ENCODE results near the gene CDC42BPA.

The CDC42BPA gene

DNA sequence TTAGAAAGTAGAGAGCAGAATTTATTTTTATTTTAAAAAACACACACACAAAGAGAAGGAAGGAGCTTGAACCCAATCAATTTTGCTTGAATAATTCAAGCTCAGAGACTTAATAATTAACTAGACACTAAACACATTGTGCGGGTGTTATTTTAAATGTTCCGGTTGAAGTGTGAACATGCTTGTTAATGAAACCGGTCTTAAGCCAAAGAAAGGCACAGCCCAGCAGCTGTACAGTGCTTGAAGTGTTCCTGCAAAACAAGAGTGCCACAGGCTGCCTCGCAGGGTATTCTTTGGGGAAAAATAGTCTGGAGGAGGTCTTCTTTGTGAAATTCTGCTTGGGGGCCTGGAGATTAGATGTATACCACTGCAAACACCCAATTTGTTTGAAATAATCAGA, 2.2 kb upstream of the CDC42BPA start:
- Histone ChIP-seq H3K4me1 (ENCODE audit: control insufficient read depth in 5 of 5, insufficient read depth in 5 of 5, low read length in 5 of 5) (peaks cover 0 to 24% (median 23%) of the 10 kb centered on the region in 5 donors), H3K36me3 (ENCODE audit: control insufficient read depth in 5 of 5, insufficient read depth in 5 of 5, low read length in 5 of 5) (no peaks in the 10 kb centered on the region), H3K4me3 (ENCODE audit: low read depth in 1 of 5, low read length in 5 of 5) (no peak overlapping the region), H3K27me3 (ENCODE audit: control insufficient read depth in 5 of 5, insufficient read depth in 4 of 5, low read length in 5 of 5) (no peaks in the 10 kb centered on the region), H3K27ac (ENCODE audit: low read depth, low read length) (no peak overlapping the region), H3K9ac (ENCODE audit: low read length in 5 of 5) (no peak overlapping the region), H3K9me3 (ENCODE audit: control insufficient read depth in 5 of 5, low read length in 5 of 5) (peaks cover 0 to 6% (median 3%) of the 10 kb centered on the region in 5 donors)

GRCh38 chr1:227318853-227319607, 738 bp upstream of the CDC42BPA start:
- peaks cover 0 to 36% (median 24%) of the 10 kb centered on the region in 5 donors for H3K4me1 ChIP-seq (ENCODE audit: control insufficient read depth in 5 of 5, insufficient read depth in 5 of 5, low read length in 5 of 5)
- peak overlapping the region; percentile 92 for H3K27ac ChIP-seq (ENCODE audit: low read depth, low read length)
- no peaks in the 10 kb centered on the region for H3K27me3 ChIP-seq (ENCODE audit: control insufficient read depth in 5 of 5, insufficient read depth in 4 of 5, low read length in 5 of 5)

DNA sequence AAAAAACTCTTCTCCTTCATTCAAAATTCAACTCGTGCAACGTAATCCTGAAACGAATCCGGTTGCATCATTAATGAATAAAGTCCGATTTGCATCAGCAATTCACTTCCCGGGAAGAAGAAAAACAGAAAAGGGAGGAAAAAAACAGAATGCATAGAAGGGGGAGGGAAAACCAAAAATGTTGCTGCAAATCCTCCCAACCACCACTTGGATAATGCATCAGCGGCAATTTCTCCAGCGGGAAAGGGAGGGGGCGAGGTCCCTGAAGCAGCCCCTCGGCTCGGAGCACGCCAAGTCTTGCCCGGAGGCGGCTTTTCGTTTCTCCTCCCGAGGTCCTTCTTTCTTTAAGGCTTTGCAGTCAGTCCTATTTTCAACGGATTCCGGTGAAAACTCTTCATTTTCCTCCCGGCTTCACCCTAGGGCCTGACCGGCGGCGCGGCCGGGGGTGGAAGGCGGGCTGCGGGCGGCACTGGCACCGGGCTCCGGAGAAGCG, 723 bp downstream of the CDC42BPA start:
- peak overlapping the region; percentile 48 to 88 (median 70) for H3K9ac ChIP-seq (ENCODE audit: low read length in 5 of 5)
- no peaks in the 10 kb centered on the region for H3K9me3 ChIP-seq (ENCODE audit: control insufficient read depth in 5 of 5, low read length in 5 of 5)
- peak overlapping the region; percentile 80 to 91 (median 88) for H3K4me3 ChIP-seq (ENCODE audit: low read depth in 1 of 5, low read length in 5 of 5)
- H3K4me1 ChIP-seq (ENCODE audit: control insufficient read depth in 5 of 5, insufficient read depth in 5 of 5, low read length in 5 of 5) = peaks cover 0 to 40% (median 26%) of the 10 kb centered on the region in 5 donors
- peak overlapping the region; percentile 87 for H3K27ac ChIP-seq (ENCODE audit: low read depth, low read length)
- no peaks in the 10 kb centered on the region for H3K27me3 ChIP-seq (ENCODE audit: control insufficient read depth in 5 of 5, insufficient read depth in 4 of 5, low read length in 5 of 5)
- H3K36me3 ChIP-seq (ENCODE audit: control insufficient read depth in 5 of 5, insufficient read depth in 5 of 5, low read length in 5 of 5) = no peaks in the 10 kb centered on the region

More at GRCh38 chr1:227318853-227319607, 738 bp upstream of the CDC42BPA start:
- Histone ChIP-seq H3K36me3 (ENCODE audit: control insufficient read depth in 5 of 5, insufficient read depth in 5 of 5, low read length in 5 of 5) (no peaks in the 10 kb centered on the region), H3K9ac (ENCODE audit: low read length in 5 of 5) (peak overlapping the region; percentile 70 to 89 (median 78)), H3K4me3 (ENCODE audit: low read depth in 1 of 5, low read length in 5 of 5) (peak overlapping the region; percentile 81 to 91 (median 90)), H3K9me3 (ENCODE audit: control insufficient read depth in 5 of 5, low read length in 5 of 5) (peaks cover 0 to 4% (median 3%) of the 10 kb centered on the region in 5 donors)

DNA sequence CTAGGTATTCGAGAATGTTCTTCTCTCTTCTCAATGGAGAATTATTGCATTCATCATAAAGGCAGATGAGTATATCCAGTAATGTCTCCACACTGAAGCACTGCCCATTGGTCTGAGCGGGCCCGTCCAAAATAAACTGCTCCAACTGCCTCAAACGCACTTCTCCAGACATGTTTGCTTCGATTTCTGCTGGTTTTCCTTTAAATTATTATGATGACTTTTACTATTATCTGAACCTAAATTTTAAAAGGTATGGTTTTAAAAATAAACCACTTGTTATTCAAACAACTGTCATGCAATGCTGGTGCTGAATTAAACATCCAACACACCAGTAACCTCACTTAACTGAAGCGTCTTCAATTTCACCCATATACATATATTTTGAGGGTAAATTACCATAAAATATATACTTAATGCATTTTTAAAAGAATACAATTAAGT, 1.3 kb downstream of the CDC42BPA start:
- peaks cover 0 to 40% (median 28%) of the 10 kb centered on the region in 5 donors for H3K4me1 ChIP-seq (ENCODE audit: control insufficient read depth in 5 of 5, insufficient read depth in 5 of 5, low read length in 5 of 5)
- H3K9ac ChIP-seq (ENCODE audit: low read length in 5 of 5) = peak overlapping the region; percentile 43 to 88 (median 71)
- peak overlapping the region; percentile 87 for H3K27ac ChIP-seq (ENCODE audit: low read depth, low read length)
- H3K9me3 ChIP-seq (ENCODE audit: control insufficient read depth in 5 of 5, low read length in 5 of 5) = no peaks in the 10 kb centered on the region
- H3K27me3 ChIP-seq (ENCODE audit: control insufficient read depth in 5 of 5, insufficient read depth in 4 of 5, low read length in 5 of 5) = no peaks in the 10 kb centered on the region
- H3K36me3 ChIP-seq (ENCODE audit: control insufficient read depth in 5 of 5, insufficient read depth in 5 of 5, low read length in 5 of 5) = no peaks in the 10 kb centered on the region
- peak overlapping the region; percentile 80 to 91 (median 88) for H3K4me3 ChIP-seq (ENCODE audit: low read depth in 1 of 5, low read length in 5 of 5)

- Histone ChIP-seq H3K27ac (ENCODE audit: low read depth, low read length) (peak overlapping the region; percentile 87), H3K9ac (ENCODE audit: low read length in 5 of 5) (peak overlapping the region; percentile 43 to 88 (median 73)), H3K36me3 (ENCODE audit: control insufficient read depth in 5 of 5, insufficient read depth in 5 of 5, low read length in 5 of 5) (no peaks in the 10 kb centered on the region), H3K4me1 (ENCODE audit: control insufficient read depth in 5 of 5, insufficient read depth in 5 of 5, low read length in 5 of 5) (peaks cover 0 to 40% (median 28%) of the 10 kb centered on the region in 5 donors), H3K4me3 (ENCODE audit: low read depth in 1 of 5, low read length in 5 of 5) (peak overlapping the region; percentile 80 to 91 (median 88)), H3K9me3 (ENCODE audit: control insufficient read depth in 5 of 5, low read length in 5 of 5) (no peaks in the 10 kb centered on the region), H3K27me3 (ENCODE audit: control insufficient read depth in 5 of 5, insufficient read depth in 4 of 5, low read length in 5 of 5) (no peaks in the 10 kb centered on the region)
These were observed 1.8 kb downstream of the CDC42BPA start for GRCh38 chr1:227316456-227316855.

- Histone ChIP-seq H3K9me3 (ENCODE audit: control insufficient read depth in 5 of 5, low read length in 5 of 5) (no peaks in the 10 kb centered on the region), H3K4me3 (ENCODE audit: low read depth in 1 of 5, low read length in 5 of 5) (peak overlapping the region; percentile 80 to 91 (median 88)), H3K9ac (ENCODE audit: low read length in 5 of 5) (peak overlapping the region; percentile 43 to 88 (median 73)), H3K4me1 (ENCODE audit: control insufficient read depth in 5 of 5, insufficient read depth in 5 of 5, low read length in 5 of 5) (peaks cover 0 to 40% (median 28%) of the 10 kb centered on the region in 5 donors), H3K27ac (ENCODE audit: low read depth, low read length) (peak overlapping the region; percentile 87), H3K27me3 (ENCODE audit: control insufficient read depth in 5 of 5, insufficient read depth in 4 of 5, low read length in 5 of 5) (no peaks in the 10 kb centered on the region), H3K36me3 (ENCODE audit: control insufficient read depth in 5 of 5, insufficient read depth in 5 of 5, low read length in 5 of 5) (no peaks in the 10 kb centered on the region)
These were observed 2.5 kb downstream of the CDC42BPA start for GRCh38 chr1:227315629-227316346.

DNA sequence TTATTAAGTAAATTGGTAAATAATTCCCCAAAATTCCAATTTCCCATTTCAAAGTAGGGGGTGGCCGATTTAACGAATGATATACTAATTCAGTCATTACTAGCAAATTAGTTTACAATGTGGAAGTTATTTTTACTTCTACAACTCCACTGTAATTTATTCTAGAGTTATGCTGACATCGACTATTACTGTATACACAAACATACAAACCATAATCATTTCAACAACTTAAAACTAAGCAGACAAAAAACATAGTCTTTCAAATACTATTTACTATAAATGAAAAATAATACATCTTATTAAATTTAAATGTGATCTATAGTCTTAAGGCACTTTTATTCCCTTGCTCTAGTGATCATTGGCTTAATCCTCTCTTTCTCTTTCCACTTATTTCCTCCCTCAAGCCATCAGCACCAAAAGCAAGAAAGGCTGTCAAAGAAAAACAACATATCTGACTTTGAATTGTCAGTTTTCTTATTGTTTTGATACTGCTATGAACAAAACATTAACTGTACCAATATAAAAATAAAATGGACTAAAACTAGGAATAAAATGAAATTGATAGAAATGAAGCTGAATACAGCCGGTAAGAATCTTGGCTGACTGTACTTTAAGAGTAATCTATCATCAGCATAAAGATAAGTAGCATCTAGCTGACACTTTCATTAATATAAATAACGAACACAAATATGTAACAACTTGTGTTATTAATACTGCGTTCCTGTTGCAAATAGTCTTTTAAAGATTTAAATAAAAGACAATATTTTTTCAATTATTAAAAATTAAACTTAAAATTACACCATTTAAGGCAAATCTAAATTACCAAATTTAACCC, 4.1 kb downstream of the CDC42BPA start:
- Histone ChIP-seq H3K27me3 (ENCODE audit: control insufficient read depth in 5 of 5, insufficient read depth in 4 of 5, low read length in 5 of 5) (no peaks in the 10 kb centered on the region), H3K4me3 (ENCODE audit: low read depth in 1 of 5, low read length in 5 of 5) (peak overlapping the region; percentile 40 to 90 (median 81)), H3K4me1 (ENCODE audit: control insufficient read depth in 5 of 5, insufficient read depth in 5 of 5, low read length in 5 of 5) (peaks cover 0 to 47% (median 35%) of the 10 kb centered on the region in 5 donors), H3K9me3 (ENCODE audit: control insufficient read depth in 5 of 5, low read length in 5 of 5) (no peaks in the 10 kb centered on the region), H3K9ac (ENCODE audit: low read length in 5 of 5) (peak overlapping the region in 4 of 5 donors; percentile 11 to 84 (median 27)), H3K27ac (ENCODE audit: low read depth, low read length) (no peak overlapping the region), H3K36me3 (ENCODE audit: control insufficient read depth in 5 of 5, insufficient read depth in 5 of 5, low read length in 5 of 5) (no peaks in the 10 kb centered on the region)

- peaks cover 0 to 46% (median 28%) of the 10 kb centered on the region in 5 donors for H3K4me1 ChIP-seq (ENCODE audit: control insufficient read depth in 5 of 5, insufficient read depth in 5 of 5, low read length in 5 of 5)
- no peak overlapping the region for H3K27ac ChIP-seq (ENCODE audit: low read depth, low read length)
- no peaks in the 10 kb centered on the region for H3K9me3 ChIP-seq (ENCODE audit: control insufficient read depth in 5 of 5, low read length in 5 of 5)
These were observed 5.8 kb downstream of the CDC42BPA start for GRCh38 chr1:227312361-227313025.

DNA sequence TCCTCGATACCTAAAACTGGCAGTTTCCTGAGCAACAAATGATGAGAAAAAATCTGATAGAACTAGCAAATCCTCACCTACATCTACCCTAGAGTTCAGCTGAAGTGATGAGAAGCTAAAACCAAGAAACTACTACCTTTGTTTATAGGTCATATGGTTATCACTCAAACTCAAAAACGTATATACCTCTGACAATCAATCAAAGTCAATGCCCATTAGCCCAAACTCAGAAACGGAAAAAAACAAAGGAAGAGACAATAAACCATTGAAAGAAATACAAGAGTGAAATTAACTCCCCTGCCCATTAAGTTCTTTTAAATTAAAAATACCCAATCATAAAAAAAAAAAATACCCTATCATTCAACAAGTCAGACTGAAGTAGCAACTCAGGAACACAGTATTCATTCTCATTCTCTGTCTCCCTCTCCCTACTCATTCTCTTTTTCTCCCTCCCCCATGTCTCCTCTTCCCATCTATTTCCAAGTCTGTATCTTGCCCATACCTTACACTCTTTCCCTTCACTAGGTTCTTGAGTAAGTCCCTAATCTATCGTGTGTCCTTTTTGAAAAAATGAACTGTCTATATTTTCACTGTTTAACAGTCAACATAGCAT, 6.8 kb downstream of the CDC42BPA start:
- Histone ChIP-seq H3K9ac (ENCODE audit: low read length in 5 of 5) (no peak overlapping the region), H3K36me3 (ENCODE audit: control insufficient read depth in 5 of 5, insufficient read depth in 5 of 5, low read length in 5 of 5) (no peaks in the 10 kb centered on the region), H3K27ac (ENCODE audit: low read depth, low read length) (no peak overlapping the region), H3K4me1 (ENCODE audit: control insufficient read depth in 5 of 5, insufficient read depth in 5 of 5, low read length in 5 of 5) (peaks cover 0 to 39% (median 23%) of the 10 kb centered on the region in 5 donors), H3K27me3 (ENCODE audit: control insufficient read depth in 5 of 5, insufficient read depth in 4 of 5, low read length in 5 of 5) (no peaks in the 10 kb centered on the region), H3K9me3 (ENCODE audit: control insufficient read depth in 5 of 5, low read length in 5 of 5) (no peaks in the 10 kb centered on the region), H3K4me3 (ENCODE audit: low read depth in 1 of 5, low read length in 5 of 5) (no peak overlapping the region)

More at GRCh38 chr1:227312361-227313025, 5.8 kb downstream of the CDC42BPA start:
- no peaks in the 10 kb centered on the region for H3K27me3 ChIP-seq (ENCODE audit: control insufficient read depth in 5 of 5, insufficient read depth in 4 of 5, low read length in 5 of 5)
- no peaks in the 10 kb centered on the region for H3K36me3 ChIP-seq (ENCODE audit: control insufficient read depth in 5 of 5, insufficient read depth in 5 of 5, low read length in 5 of 5)
- no peak overlapping the region for H3K4me3 ChIP-seq (ENCODE audit: low read depth in 1 of 5, low read length in 5 of 5)
- no peak overlapping the region for H3K9ac ChIP-seq (ENCODE audit: low read length in 5 of 5)

Measured in subcutaneous abdominal adipose tissue (tissue), 5 donors.